ENCODE results near the gene FBH1. TPM values are rescaled to one million over a fixed set of nuclear protein-coding genes. Genes with fewer than 3 reads are reported as not detected.

FBH1 gene
- total and polyA plus RNA-seq, 4 donors = 39.4 to 93.2 (median 63.8) TPM

GRCh38 chr10:5918763-5919162 lies 28.7 kb downstream of the FBH1 start:
- no peak for TF ChIP-seq CTCF (IDR thresholded peaks at IDR 0.05; ENCODE audit: control extremely low read depth, extremely low read depth)
- no peaks in the 10 kb centered on the region for H3K27me3 ChIP-seq (ENCODE audit: control insufficient read depth in 3 of 3, insufficient read depth in 3 of 3, low read length in 2 of 3)
- H3K36me3 ChIP-seq (ENCODE audit: control insufficient read depth in 4 of 4, insufficient read depth in 4 of 4, low read length in 4 of 4) = peaks cover 60 to 74% (median 67%) of the 10 kb centered on the region in 4 donors
- DNase-seq (no peak), ATAC-seq (ENCODE audit: insufficient read depth, low FRiP score) (no peak)
- no peak overlapping the region for H3K4me3 ChIP-seq
- H3K27ac ChIP-seq (ENCODE audit: low read depth in 1 of 2, low read length in 1 of 2) = no peak overlapping the region
- H3K9me3 ChIP-seq (ENCODE audit: control insufficient read depth in 4 of 4, insufficient read depth in 3 of 4, low read length in 3 of 4) = no peaks in the 10 kb centered on the region
- WGBS, 2 donors = 95 to 96% methylated on average over 4 of the region's 4 CpGs
- no peak overlapping the region for H3K9ac ChIP-seq (ENCODE audit: insufficient read depth in 1 of 2, low read length in 2 of 2)
- no peaks in the 10 kb centered on the region for H3K4me1 ChIP-seq (ENCODE audit: control insufficient read depth in 5 of 5, insufficient read depth in 5 of 5, low read length in 5 of 5)

GRCh38 chr10:5919568-5919967 lies 29.5 kb downstream of the FBH1 start:
- peaks cover 57 to 76% (median 65%) of the 10 kb centered on the region in 4 donors for H3K36me3 ChIP-seq (ENCODE audit: control insufficient read depth in 4 of 4, insufficient read depth in 4 of 4, low read length in 4 of 4)
- no peak overlapping the region for H3K9ac ChIP-seq (ENCODE audit: insufficient read depth in 1 of 2, low read length in 2 of 2)
- H3K27me3 ChIP-seq (ENCODE audit: control insufficient read depth in 3 of 3, insufficient read depth in 3 of 3, low read length in 2 of 3) = no peaks in the 10 kb centered on the region
- TF ChIP-seq CTCF (IDR thresholded peaks at IDR 0.05; ENCODE audit: control extremely low read depth, extremely low read depth) = no peak
- no peak for DNase-seq
- WGBS, 2 donors = 97% methylated on average over 7 of the region's 7 CpGs
- H3K9me3 ChIP-seq (ENCODE audit: control insufficient read depth in 4 of 4, insufficient read depth in 3 of 4, low read length in 3 of 4) = no peaks in the 10 kb centered on the region
- H3K27ac ChIP-seq (ENCODE audit: low read depth in 1 of 2, low read length in 1 of 2) = no peak overlapping the region
- no peak for ATAC-seq (ENCODE audit: insufficient read depth, low FRiP score)
- no peaks in the 10 kb centered on the region for H3K4me1 ChIP-seq (ENCODE audit: control insufficient read depth in 5 of 5, insufficient read depth in 5 of 5, low read length in 5 of 5)
- no peak overlapping the region for H3K4me3 ChIP-seq

GRCh38 chr10:5921746-5922145 lies 31.7 kb downstream of the FBH1 start:
- Histone ChIP-seq H3K27ac (ENCODE audit: low read depth in 1 of 2, low read length in 1 of 2) (no peak overlapping the region), H3K9me3 (ENCODE audit: control insufficient read depth in 4 of 4, insufficient read depth in 3 of 4, low read length in 3 of 4) (peaks cover 0 to 1% (median 0%) of the 10 kb centered on the region in 4 donors), H3K4me1 (ENCODE audit: control insufficient read depth in 5 of 5, insufficient read depth in 5 of 5, low read length in 5 of 5) (no peaks in the 10 kb centered on the region), H3K27me3 (ENCODE audit: control insufficient read depth in 3 of 3, insufficient read depth in 3 of 3, low read length in 2 of 3) (no peaks in the 10 kb centered on the region), H3K9ac (ENCODE audit: insufficient read depth in 1 of 2, low read length in 2 of 2) (no peak overlapping the region), H3K36me3 (ENCODE audit: control insufficient read depth in 4 of 4, insufficient read depth in 4 of 4, low read length in 4 of 4) (peaks cover 48 to 61% (median 54%) of the 10 kb centered on the region in 4 donors), H3K4me3 (no peak overlapping the region)
- 92 to 98% methylated on average over 5 of the region's 5 CpGs for WGBS, 2 donors
- DNase-seq = no peak
- ATAC-seq (ENCODE audit: insufficient read depth, low FRiP score) = no peak
- no peak for TF ChIP-seq CTCF (IDR thresholded peaks at IDR 0.05; ENCODE audit: control extremely low read depth, extremely low read depth)

GRCh38 chr10:5924889-5925288 lies 34.8 kb downstream of the FBH1 start:
- no peaks in the 10 kb centered on the region for H3K4me1 ChIP-seq (ENCODE audit: control insufficient read depth in 5 of 5, insufficient read depth in 5 of 5, low read length in 5 of 5)
- ATAC-seq (ENCODE audit: insufficient read depth, low FRiP score) = no peak
- DNase-seq = no peak
- H3K4me3 ChIP-seq = no peak overlapping the region
- TF ChIP-seq CTCF (IDR thresholded peaks at IDR 0.05; ENCODE audit: control extremely low read depth, extremely low read depth) = no peak
- 89 to 95% methylated on average over 10 of the region's 10 CpGs for whole genome bisulfite sequencing, 2 donors
- H3K36me3 ChIP-seq (ENCODE audit: control insufficient read depth in 4 of 4, insufficient read depth in 4 of 4, low read length in 4 of 4) = peaks cover 40 to 61% (median 53%) of the 10 kb centered on the region in 4 donors
- H3K27ac ChIP-seq (ENCODE audit: low read depth in 1 of 2, low read length in 1 of 2) = no peak overlapping the region
- H3K9me3 ChIP-seq (ENCODE audit: control insufficient read depth in 4 of 4, insufficient read depth in 3 of 4, low read length in 3 of 4) = peaks cover 0 to 2% (median 0%) of the 10 kb centered on the region in 4 donors
- no peaks in the 10 kb centered on the region for H3K27me3 ChIP-seq (ENCODE audit: control insufficient read depth in 3 of 3, insufficient read depth in 3 of 3, low read length in 2 of 3)
- no peak overlapping the region for H3K9ac ChIP-seq (ENCODE audit: insufficient read depth in 1 of 2, low read length in 2 of 2)

All from lung (tissue), 12 donors.